Astrocyte (in vitro differentiated cells and primary cell): ENCODE measurements around the gene ATG9B. TPM values are rescaled to one million over a fixed set of nuclear protein-coding genes. Genes with fewer than 3 reads are reported as not detected.

Source experiments
- DNase-seq: peaks from one replicate; pipeline ENCODE4 v3.0.0-alpha.2; 2010; ENCODE audit warnings: low read depth
- FAIRE-seq: peaks from 2 replicates; lab custom pipeline; 2011; peaks lifted over from hg19 to GRCh38; lab: Jason Lieb, UNC
- H2AFZ ChIP-seq: 2 replicates; pipeline ENCODE4 v1.6.0; 2012; ENCODE audit warnings: low read depth, low read length, inconsistent platforms
- H3K27ac ChIP-seq: 2 replicates; pipeline ENCODE4 v1.5.1; 2011; ENCODE audit warnings: low read depth, low read length, inconsistent platforms
- H3K27me3 ChIP-seq: 2 replicates; pipeline ENCODE4 v1.6.0; 2011; ENCODE audit warnings: low read length, inconsistent platforms; ENCODE audit not compliant: insufficient read depth
- H3K36me3 ChIP-seq: 2 replicates; pipeline ENCODE4 v1.5.1; 2011; ENCODE audit warnings: low read length, inconsistent platforms; ENCODE audit not compliant: insufficient read depth
- H3K4me1 ChIP-seq: 2 replicates; pipeline ENCODE4 v1.5.1; 2011; ENCODE audit warnings: low read length, inconsistent platforms; ENCODE audit not compliant: insufficient read depth
- H3K4me2 ChIP-seq: 2 replicates; pipeline ENCODE4 v1.6.0; 2012; ENCODE audit warnings: low read length, inconsistent platforms
- H3K4me3 ChIP-seq: 2 replicates; pipeline ENCODE4 v1.5.1; 2011; ENCODE audit warnings: low read depth, mild to moderate bottlenecking, low read length, inconsistent platforms; ENCODE audit not compliant: insufficient read depth
- H3K79me2 ChIP-seq: 2 replicates; pipeline ENCODE4 v1.6.0; 2012; ENCODE audit warnings: mild to moderate bottlenecking, low read length, inconsistent platforms; ENCODE audit not compliant: insufficient read depth
- H3K9ac ChIP-seq: 2 replicates; pipeline ENCODE4 v1.6.0; 2012; ENCODE audit warnings: mild to moderate bottlenecking, low read length, inconsistent platforms
- H3K9me3 ChIP-seq: 2 replicates; pipeline ENCODE4 v1.5.1; 2012; ENCODE audit warnings: low read depth, mild to moderate bottlenecking, low read length, inconsistent platforms; ENCODE audit not compliant: insufficient read depth
- H4K20me1 ChIP-seq: 2 replicates; pipeline ENCODE4 v1.6.0; 2012; ENCODE audit warnings: low read length, inconsistent platforms; ENCODE audit not compliant: insufficient read depth
- H3K27ac Mint-ChIP-seq: one replicate; pipeline ENCODE4 v1.8.0; 2021; ENCODE audit warnings: mild to moderate bottlenecking, mixed read lengths; ENCODE audit not compliant: unreplicated experiment
- H3K27me3 Mint-ChIP-seq: one replicate; pipeline ENCODE4 v1.8.0; 2021; ENCODE audit warnings: low read depth, mixed read lengths; ENCODE audit not compliant: unreplicated experiment
- H3K36me3 Mint-ChIP-seq: one replicate; pipeline ENCODE4 v1.8.0; 2021; ENCODE audit warnings: low read depth, mixed read lengths; ENCODE audit not compliant: unreplicated experiment
- H3K4me1 Mint-ChIP-seq: one replicate; pipeline ENCODE4 v1.8.0; 2021; ENCODE audit warnings: low read depth, mixed read lengths; ENCODE audit not compliant: unreplicated experiment
- H3K4me3 Mint-ChIP-seq: one replicate; pipeline ENCODE4 v1.8.0; 2021; ENCODE audit warnings: mild to moderate bottlenecking, moderate library complexity, mixed read lengths; ENCODE audit not compliant: unreplicated experiment
- H3K9me3 Mint-ChIP-seq: one replicate; pipeline ENCODE4 v1.8.0; 2021; ENCODE audit warnings: mild to moderate bottlenecking, mixed read lengths; ENCODE audit not compliant: unreplicated experiment
- CTCF ChIP-seq: IDR thresholded peaks from 2 replicates; pipeline ENCODE4 v1.5.1; 2011; ENCODE audit warnings: low read depth, mild to moderate bottlenecking, inconsistent platforms, low read length, moderate library complexity; ENCODE audit not compliant: insufficient read depth
- EZH2 ChIP-seq: IDR thresholded peaks from 2 replicates; pipeline ENCODE4 v1.6.1; 2012; ENCODE audit warnings: mild to moderate bottlenecking, low read length, inconsistent platforms; ENCODE audit not compliant: insufficient read depth
- total RNA-seq: library from RNA; stranded (reverse); gene quantifications from 2 replicates; pipeline ENCODE4 v1.2.1, GENCODE V29; 2021

The ATG9B gene
- total RNA-seq, 1 donor from 2014 or later: 2.2 TPM

DNA sequence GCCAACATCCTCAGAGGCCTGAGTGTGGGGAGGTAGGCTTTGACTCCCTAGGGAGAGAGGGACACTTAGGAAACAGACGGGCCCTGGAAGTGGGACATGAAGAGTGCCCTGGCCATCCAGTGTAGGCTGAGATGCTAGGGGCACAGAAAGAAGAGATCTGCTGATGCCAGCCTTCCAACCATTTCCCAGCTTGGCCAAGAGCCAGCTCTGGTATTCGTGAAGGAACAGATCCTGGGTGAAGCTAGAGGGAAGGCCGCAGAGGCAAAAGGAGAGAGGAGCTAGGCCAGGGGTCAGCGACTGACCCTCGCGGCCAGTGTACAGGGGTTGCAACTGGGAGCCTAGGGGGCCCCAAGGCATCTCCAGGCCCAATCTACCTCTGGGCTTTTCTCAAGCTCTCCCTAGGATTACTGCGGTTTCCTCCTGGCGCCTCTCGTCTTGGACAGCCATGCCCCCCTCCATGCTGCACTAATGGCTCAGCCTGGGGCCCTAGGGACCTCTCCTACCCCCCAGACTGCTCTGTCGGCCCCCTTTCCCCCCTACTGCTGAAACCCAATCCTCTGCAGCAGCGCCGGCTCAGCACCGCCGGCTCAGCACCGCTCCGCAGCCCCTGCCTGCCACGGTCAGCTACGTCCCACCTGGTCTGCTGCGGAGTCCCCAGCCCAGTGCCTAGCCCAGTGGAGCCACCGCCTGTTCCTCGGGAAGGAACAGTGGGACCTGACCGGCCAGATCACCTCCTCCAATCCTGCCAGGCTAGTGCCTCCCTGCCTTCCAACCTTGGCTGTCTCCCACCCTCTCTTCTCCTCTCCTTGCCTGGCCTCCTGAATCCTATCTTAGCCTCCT is 23.9 kb upstream of the ATG9B start, which contains the start of gene ASIC3:
TSS of gene ASIC3 (plus strand) at position 556 of the 840 bp plus-strand sequence. CDS start 355 bp downstream, outside the sequence.
- FAIRE-seq: no peak
- Histone ChIP-seq H3K27me3 (peaks cover 5% of the 10 kb centered on the region), H2AFZ (no peak within 1 kb of the TSS), H3K4me1 (peaks cover 11% of the 10 kb centered on the region), H3K27ac (no peak within 1 kb of the TSS), H3K4me2 (no peak within 1 kb of the TSS), H4K20me1 (peaks cover 19% of the 10 kb centered on the region), H3K9ac (no peak within 1 kb of the TSS), H3K36me3 (no peaks in the 10 kb centered on the region), H3K9me3 (no peaks in the 10 kb centered on the region), H3K79me2 (no peaks in the 10 kb centered on the region), H3K4me3 (no peak within 1 kb of the TSS)
- no peak for DNase-seq
- peaks cover 14% of the 10 kb centered on the region for H3K27me3 Mint-ChIP-seq
- peak within 1 kb of the TSS; percentile 77 for H3K27ac Mint-ChIP-seq
- peaks cover 14% of the 10 kb centered on the region for H3K36me3 Mint-ChIP-seq
- no peak within 1 kb of the TSS for H3K4me3 Mint-ChIP-seq
- no peaks in the 10 kb centered on the region for H3K9me3 Mint-ChIP-seq
- TF ChIP-seq EZH2: no peak
- TF ChIP-seq CTCF: no peak
- peaks cover 5% of the 10 kb centered on the region for H3K4me1 Mint-ChIP-seq

DNA sequence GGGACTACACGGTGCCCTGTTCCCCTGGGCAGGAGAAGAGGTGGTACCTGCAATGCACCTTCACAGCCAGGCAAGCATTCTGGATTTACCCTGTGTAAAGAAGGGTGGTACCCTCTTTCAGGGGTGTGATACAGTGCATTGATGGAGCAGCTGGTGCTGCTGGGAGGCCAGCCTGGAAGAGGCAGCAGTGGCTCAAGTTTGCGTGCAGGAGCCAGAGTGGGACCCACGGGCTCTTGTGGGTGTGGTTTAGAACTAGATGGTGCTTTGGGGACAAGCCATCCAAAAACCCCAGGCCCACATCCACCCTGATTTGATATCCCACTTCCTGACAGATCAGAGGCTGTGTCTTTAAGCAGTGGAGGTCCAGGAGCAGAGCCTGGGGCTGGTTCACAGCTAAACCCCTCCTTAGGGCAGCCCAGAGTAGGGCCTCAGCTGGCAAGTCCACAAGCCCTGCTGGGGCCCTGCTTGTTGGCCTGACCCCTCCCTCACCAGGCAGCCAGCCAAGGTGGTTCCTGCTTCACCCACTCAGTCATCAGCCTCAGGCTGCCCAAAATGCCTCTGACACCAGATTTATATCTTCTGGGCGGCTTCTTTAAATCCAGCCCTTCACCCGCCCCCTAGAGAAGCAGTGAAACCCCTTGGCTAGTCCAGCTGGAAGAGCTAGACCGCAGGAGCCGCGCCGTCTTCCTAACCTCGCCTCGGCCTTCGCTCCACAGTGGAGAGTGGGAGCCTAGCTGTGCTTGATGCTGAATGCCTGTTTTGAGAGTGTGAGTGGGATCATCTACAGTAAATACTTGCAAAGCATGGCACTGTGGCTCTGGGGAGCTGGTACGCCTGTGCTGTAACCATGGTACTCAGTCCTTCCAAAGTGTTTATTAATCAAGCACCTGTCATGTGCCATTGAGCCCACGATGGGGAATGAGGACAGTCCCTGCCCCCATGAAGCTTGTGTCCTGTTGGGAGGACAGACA is 22.6 kb upstream of the ATG9B start:
- no peaks in the 10 kb centered on the region for H3K9me3 ChIP-seq
- peaks cover 11% of the 10 kb centered on the region for H3K4me1 ChIP-seq
- no peak overlapping the region for H2AFZ ChIP-seq
- peaks cover 10% of the 10 kb centered on the region for H4K20me1 ChIP-seq
- Mint-ChIP-seq H3K9me3 (no peaks in the 10 kb centered on the region), H3K36me3 (peaks cover 8% of the 10 kb centered on the region), H3K27ac (peak overlapping the region; percentile 28), H3K4me1 (peaks cover 5% of the 10 kb centered on the region), H3K27me3 (peaks cover 8% of the 10 kb centered on the region), H3K4me3 (no peak overlapping the region)
- H3K4me3 ChIP-seq: no peak overlapping the region
- DNase-seq (peak; percentile 57), FAIRE-seq (no peak)
- no peak overlapping the region for H3K27ac ChIP-seq
- no peaks in the 10 kb centered on the region for H3K79me2 ChIP-seq
- TF ChIP-seq EZH2 (no peak), CTCF (no peak)
- H3K36me3 ChIP-seq: no peaks in the 10 kb centered on the region
- H3K27me3 ChIP-seq: peaks cover 5% of the 10 kb centered on the region
- H3K4me2 ChIP-seq: no peak overlapping the region
- H3K9ac ChIP-seq: no peak overlapping the region
